Left ventricle myocardium superior (tissue), 1 donor: ENCODE results near the gene GAL3ST2. TPM values are rescaled to one million over a fixed set of nuclear protein-coding genes. Genes with fewer than 3 reads are reported as not detected.
"Not testable (repeated sequence)": the region's sequence is repeated elsewhere in the genome, so short reads cannot be mapped to it uniquely, and the experiment has no call there.

Experiments used
- ATAC-seq: fragments of 200-7000 bp; cut with Tn5 transposase; one replicate; pipeline ENCODE4 v1.9.1; 2020; ENCODE audit warnings: mild to moderate bottlenecking, moderate library complexity
- DNase-seq: peaks from one replicate; pipeline ENCODE4 v3.0.0-alpha.2; 2020
- intact Hi-C: fragments of 100-400 bp; cut with micrococcal nuclease; formaldehyde crosslinking; loops from one replicate; pipeline ENCODE4 v1.11.0; 2022
- total RNA-seq: library from RNA; stranded (reverse); fragmentation: NEBNext Ultra II Directional; extraction: Animal tissue kit (Norgen Biotek cat#: 25700); gene quantifications from one replicate; pipeline ENCODE4 v1.2.1, GENCODE V29; 2021
- donor health status: DM: no; HTN: yes; CAD: no; lungs with severe emphysema.

Gene GAL3ST2
- total RNA-seq, 1 donor from 2014 or later: not detected

GRCh38 chr2:241813644-241814392 lies 37.2 kb downstream of the GAL3ST2 start:
- ATAC-seq: no peak

DNA sequence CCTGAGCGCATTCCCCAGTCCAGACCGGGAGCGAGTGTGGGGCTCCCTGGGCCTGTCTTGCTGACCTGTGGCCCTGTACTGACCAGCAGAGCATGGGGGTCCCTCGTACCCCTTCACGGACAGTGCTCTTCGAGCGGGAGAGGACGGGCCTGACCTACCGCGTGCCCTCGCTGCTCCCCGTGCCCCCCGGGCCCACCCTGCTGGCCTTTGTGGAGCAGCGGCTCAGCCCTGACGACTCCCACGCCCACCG lies 37.7 kb downstream of the GAL3ST2 start:
- intact Hi-C loops: no loop called here
- DNase-seq (peak; percentile 31), ATAC-seq (no peak)

More at GRCh38 chr2:241813644-241814392, 37.2 kb downstream of the GAL3ST2 start:
- peak; percentile 23 for DNase-seq
- intact Hi-C loops: no loop called here

GRCh38 chr2:241814643-241815476 lies 38.2 kb downstream of the GAL3ST2 start:
- ATAC-seq (no peak), DNase-seq (peak; percentile 32)

GRCh38 chr2:241815477-241816430 lies 39.1 kb downstream of the GAL3ST2 start:
- DNase-seq (no peak), ATAC-seq (no peak)
- intact Hi-C loops: no loop called here

More at GRCh38 chr2:241814643-241815476, 38.2 kb downstream of the GAL3ST2 start:
- intact Hi-C loops: no loop called here

DNA sequence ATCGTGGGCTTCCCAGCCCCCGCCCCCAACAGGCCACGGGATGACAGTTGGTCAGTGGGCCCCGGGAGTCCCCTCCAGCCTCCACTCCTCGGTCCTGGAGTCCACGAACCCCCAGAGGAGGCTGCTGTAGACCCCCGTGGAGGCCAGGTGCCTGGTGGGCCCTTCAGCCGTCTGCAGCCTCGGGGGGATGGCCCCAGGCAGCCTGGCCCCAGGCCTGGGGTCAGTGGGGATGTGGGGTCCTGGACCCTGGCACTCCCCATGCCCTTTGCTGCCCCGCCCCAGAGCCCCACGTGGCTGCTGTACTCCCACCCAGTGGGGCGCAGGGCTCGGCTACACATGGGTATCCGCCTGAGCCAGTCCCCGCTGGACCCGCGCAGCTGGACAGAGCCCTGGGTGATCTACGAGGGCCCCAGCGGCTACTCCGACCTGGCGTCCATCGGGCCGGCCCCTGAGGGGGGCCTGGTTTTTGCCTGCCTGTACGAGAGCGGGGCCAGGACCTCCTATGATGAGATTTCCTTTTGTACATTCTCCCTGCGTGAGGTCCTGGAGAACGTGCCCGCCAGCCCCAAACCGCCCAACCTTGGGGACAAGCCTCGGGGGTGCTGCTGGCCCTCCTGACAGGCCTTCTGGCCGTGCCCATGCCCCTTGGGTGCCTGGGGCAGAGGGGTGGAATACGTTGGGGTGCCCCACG lies 40.0 kb downstream of the GAL3ST2 start:
- no peak for ATAC-seq
- intact Hi-C loops: no loop called here
- no peak for DNase-seq

- intact Hi-C loops: no loop called here
- ATAC-seq (no peak), DNase-seq (no peak)
Observed at GRCh38 chr2:241817126-241817820, 40.7 kb downstream of the GAL3ST2 start.

DNA sequence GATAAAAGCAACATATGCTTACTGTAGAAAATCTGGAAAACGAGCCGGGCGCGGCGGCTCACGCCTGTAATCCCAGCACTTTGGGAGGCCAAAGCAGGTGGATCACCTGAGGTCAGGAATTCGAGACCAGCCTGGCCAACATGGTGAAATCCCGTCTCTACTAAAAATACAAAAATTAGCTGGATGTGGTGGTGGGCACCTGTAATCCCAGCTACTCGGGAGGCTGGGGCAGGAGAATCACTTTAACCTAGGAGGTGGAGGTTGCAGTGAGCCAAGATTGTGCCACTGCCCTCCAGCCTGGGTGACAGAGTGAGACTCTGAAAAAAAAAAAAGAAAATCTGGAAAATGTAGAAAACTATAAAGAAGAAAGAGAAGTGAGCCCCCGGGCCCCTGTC lies 41.2 kb downstream of the GAL3ST2 start:
- intact Hi-C loops, ATAC-seq, DNase-seq: not testable (repeated sequence)

- ATAC-seq (no peak), DNase-seq (no peak)
- intact Hi-C loops: no loop called here
Observed at GRCh38 chr2:241818229-241818942, 41.8 kb downstream of the GAL3ST2 start.

GRCh38 chr2:241818943-241819270 lies 42.3 kb downstream of the GAL3ST2 start:
- ATAC-seq: no peak
- intact Hi-C loops: no loop called here
- DNase-seq: no peak

DNA sequence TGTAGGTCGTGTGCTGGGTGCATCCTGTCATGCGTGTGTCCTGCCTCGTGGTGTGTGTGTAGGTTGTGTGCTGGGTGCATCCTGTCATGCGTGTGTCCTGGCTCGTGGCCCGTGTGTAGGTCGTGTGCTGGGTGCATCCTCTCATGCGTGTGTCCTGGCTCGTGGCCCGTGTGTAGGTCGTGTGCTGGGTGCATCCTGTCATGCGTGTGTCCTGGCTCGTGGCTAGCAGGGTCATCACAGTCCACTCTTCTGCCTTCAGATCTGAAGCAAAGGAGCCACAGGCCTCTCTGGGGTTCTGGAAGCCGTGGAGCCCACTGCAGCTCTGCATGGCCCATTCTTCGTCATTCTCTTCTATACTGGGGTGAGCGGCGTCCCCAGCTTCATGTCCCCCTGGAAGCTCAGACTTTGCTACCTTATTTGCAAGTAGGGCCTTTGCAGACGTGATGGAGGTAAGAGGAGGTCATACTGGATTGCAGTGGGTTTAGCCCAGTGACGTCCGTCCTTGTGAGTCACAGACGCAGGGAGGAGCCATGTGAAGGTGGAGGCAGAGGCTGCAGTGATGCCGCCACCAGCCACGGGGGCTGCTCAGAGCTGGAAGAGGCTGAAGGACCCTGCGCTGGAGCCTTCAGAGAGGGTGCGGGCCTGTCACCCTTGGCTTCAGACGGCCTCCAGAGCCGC lies 43.5 kb downstream of the GAL3ST2 start:
- intact Hi-C loops, DNase-seq: not testable (repeated sequence)

DNA sequence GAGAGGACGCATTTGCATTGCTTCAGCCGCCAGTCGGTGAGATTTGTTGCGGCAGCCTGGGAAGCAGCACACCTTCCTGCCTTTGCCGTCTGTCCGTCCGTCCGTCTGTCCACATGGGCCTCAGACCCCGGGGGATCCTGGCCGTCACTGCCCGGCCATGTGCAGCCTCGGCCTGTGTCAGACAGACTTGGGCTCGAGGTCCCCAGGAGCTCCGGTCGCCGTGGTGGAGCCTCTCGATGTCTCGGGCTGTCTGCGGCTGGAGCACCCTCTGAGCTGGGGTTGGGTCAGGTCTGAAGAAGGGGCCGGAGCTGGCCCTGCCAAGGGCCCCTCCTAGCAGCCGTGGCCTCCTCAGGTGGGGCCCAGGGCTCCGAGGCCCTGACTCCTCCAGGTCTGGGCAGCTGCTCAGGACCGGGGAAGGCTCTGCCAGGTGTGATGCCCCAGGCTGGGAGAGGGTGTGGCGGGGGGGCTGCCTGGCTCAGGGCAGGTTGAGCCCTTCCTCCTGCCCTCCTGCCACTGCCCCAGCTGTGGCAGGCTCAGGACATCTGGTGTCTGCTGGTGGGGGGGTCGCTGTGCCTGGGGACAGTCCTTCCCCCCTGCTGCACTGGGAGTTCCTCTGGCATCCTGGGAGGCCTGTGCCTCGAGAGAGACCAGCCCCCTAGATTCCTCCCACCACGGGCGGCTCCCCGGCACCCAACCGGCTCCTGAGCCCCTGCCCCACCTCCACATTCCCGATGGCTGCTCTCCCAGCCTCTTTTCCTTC lies 44.2 kb downstream of the GAL3ST2 start:
- intact Hi-C loops: no loop called here
- no peak for ATAC-seq
- DNase-seq: no peak

More for the DNA sequence above, 43.5 kb downstream of the GAL3ST2 start:
- not testable (repeated sequence) for ATAC-seq

DNA sequence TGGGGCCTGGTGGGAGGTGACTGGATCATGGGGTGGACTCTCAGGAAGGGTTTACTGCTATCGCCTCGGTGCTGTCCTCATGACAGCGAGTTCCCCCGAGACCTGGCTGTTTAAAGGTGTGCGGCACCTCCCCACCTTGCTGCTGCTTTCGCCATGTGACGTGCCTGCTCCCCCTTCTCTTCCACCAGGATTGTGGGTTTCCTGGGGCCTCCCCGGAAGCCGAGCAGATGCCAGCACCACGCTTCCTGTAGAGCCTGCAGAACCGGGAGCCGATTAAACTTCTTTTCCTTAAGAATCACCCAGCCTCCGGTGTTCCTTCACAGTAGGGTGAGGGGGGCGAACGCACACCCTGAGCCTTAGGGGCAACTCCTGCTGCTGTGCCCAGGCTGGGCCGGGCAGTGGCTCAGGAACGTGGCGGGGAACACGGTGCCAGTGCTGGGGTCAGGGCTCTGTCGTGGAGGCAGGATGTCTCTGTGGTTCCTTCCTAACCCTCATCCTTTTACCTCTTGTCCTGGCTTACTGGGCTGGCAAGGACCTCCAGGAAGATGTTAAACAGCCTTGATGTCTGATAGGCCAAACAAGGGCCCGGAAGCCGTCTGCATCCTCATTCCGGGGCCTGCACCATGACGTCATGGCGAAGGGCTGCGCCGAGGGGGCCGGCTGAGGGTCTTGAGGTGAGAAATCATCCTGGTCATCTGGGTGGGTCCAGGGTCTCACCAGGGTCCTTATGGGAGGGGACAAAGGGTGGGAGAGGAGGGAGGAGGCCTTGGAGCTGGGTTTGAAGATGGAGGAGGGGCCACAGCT lies 45.0 kb downstream of the GAL3ST2 start:
- intact Hi-C loops: no loop called here
- DNase-seq: no peak
- no peak for ATAC-seq

GRCh38 chr2:241822264-241822623 lies 45.6 kb downstream of the GAL3ST2 start:
- DNase-seq: no peak
- intact Hi-C loops: no loop called here
- no peak for ATAC-seq

DNA sequence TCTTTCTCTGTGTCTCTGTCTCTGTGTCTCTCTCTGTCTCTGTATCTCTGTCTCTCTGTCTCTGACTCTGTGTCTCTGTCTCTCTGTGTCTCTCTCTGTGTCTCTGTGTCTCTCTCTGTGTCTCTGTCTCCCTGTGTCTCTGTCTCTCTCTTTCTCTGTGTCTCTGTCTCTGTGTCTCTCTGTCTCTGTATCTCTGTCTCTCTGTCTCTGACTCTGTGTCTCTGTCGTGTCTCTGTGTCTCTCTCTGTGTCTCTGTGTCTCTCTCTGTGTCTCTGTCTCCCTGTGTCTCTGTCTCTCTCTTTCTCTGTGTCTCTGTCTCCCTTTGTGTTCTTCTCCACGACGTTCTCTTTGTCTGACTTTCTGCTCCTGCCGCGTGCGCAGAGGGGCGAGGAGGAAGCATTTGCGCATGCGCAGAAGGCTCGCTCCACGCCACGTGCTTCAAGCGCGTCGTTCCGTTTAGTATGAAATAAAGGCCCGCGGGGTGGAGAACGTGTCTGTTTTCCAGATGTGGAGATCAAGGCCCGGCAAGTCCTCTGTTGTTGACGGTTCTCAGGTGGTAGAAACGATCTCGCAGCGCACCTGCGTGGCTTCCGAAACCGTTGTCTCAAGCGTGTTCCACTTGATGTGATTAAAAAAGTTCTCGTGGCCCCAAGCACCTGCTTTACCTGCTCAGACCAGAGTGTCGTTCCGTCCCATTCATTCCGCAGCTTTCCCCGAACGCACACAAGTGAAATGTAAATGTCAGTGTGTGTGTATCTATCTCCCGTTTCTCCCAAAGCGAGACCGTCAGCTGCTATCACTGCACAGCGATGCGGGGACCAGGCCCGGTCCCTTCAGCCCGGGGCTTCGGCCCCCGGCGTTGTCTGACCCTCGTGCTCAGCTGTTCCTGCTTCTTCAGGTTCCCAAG lies 47.2 kb downstream of the GAL3ST2 start:
- DNase-seq, ATAC-seq, intact Hi-C loops: not testable (repeated sequence)

GRCh38 chr2:241827394-241827793 lies 50.8 kb downstream of the GAL3ST2 start:
- intact Hi-C loops: no loop called here
- no peak for ATAC-seq
- no peak for DNase-seq
